Keratinocyte (primary cell): ENCODE measurements around the gene UBAC2. TPM values are rescaled to one million over a fixed set of nuclear protein-coding genes. Genes with fewer than 3 reads are reported as not detected.

Experiments
- DNase-seq: peaks from one replicate; pipeline ENCODE4 v3.0.0-alpha.2; 2011; ENCODE audit warnings: low read depth, missing footprints, low spot score
- FAIRE-seq: peaks from 2 replicates; lab custom pipeline; 2011; peaks lifted over from hg19 to GRCh38; lab: Jason Lieb, UNC
- H2AFZ ChIP-seq: 2 replicates; pipeline ENCODE4 v1.6.0; 2012; ENCODE audit warnings: low read length, control low read depth, inconsistent platforms; ENCODE audit not compliant: control insufficient read depth
- H3K27ac ChIP-seq: 2 replicates; pipeline ENCODE4 v1.5.1; 2011; ENCODE audit warnings: low read length; ENCODE audit not compliant: control insufficient read depth, insufficient read depth
- H3K27me3 ChIP-seq: 3 replicates; pipeline ENCODE4 v1.6.0; 2011; ENCODE audit warnings: low read length; ENCODE audit not compliant: control insufficient read depth, insufficient read depth; ENCODE audit errors: extremely low read depth
- H3K36me3 ChIP-seq, 2 experiments: 2 replicates in 1 of 2; 3 replicates in 1 of 2; pipeline ENCODE4 v1.5.1; 2011; ENCODE audit warnings: low read length in 2 of 2, mild to moderate bottlenecking in 1 of 2; ENCODE audit not compliant: control insufficient read depth in 2 of 2, insufficient read depth in 2 of 2; ENCODE audit errors: extremely low read depth in 1 of 2
- H3K4me1 ChIP-seq: 3 replicates; pipeline ENCODE4 v1.5.1; 2011; ENCODE audit warnings: low read length; ENCODE audit not compliant: control insufficient read depth, insufficient read depth; ENCODE audit errors: extremely low read depth
- H3K4me2 ChIP-seq: 3 replicates; pipeline ENCODE4 v1.6.0; 2011; ENCODE audit warnings: low read depth, low read length; ENCODE audit not compliant: control insufficient read depth, insufficient read depth; ENCODE audit errors: extremely low read depth
- H3K4me3 ChIP-seq, 3 experiments: fragments of 200-600 bp in 1 of 3; sonication (generic) in 1 of 3; 2 replicates in 2 of 3; 3 replicates in 1 of 3; pipeline ENCODE4 v1.5.1; 2011 to 2016; ENCODE audit warnings: low read length in 3 of 3, mild to moderate bottlenecking in 3 of 3, control low read depth in 2 of 3, inconsistent platforms in 1 of 3, low read depth in 1 of 3, mixed read lengths in 1 of 3, mixed run types in 1 of 3, moderate library complexity in 1 of 3; ENCODE audit not compliant: control insufficient read depth in 2 of 3, insufficient read depth in 2 of 3; ENCODE audit errors: extremely low read depth in 1 of 3
- H3K79me2 ChIP-seq: 2 replicates; pipeline ENCODE4 v1.6.0; 2012; ENCODE audit warnings: low read length; ENCODE audit not compliant: control insufficient read depth, insufficient read depth
- H3K9ac ChIP-seq: 3 replicates; pipeline ENCODE4 v1.6.0; 2011; ENCODE audit warnings: low read length; ENCODE audit not compliant: control insufficient read depth, insufficient read depth; ENCODE audit errors: extremely low read depth
- H3K9me1 ChIP-seq: 3 replicates; pipeline ENCODE4 v1.6.0; 2011; ENCODE audit warnings: low read length; ENCODE audit not compliant: control insufficient read depth, insufficient read depth; ENCODE audit errors: extremely low read depth
- H3K9me3 ChIP-seq: 2 replicates; pipeline ENCODE4 v1.5.1; 2012; ENCODE audit warnings: low read depth, low read length; ENCODE audit not compliant: control insufficient read depth
- H4K20me1 ChIP-seq: 3 replicates; pipeline ENCODE4 v1.6.0; 2011; ENCODE audit warnings: low read length; ENCODE audit not compliant: control insufficient read depth, insufficient read depth; ENCODE audit errors: extremely low read depth
- EZH2 ChIP-seq: IDR thresholded peaks from one replicate; pipeline ENCODE4 v1.6.1; 2012; ENCODE audit warnings: inconsistent platforms, mild to moderate bottlenecking, low read length, moderate library complexity
- dilution Hi-C: fragments of 300-500 bp; cut with MboI; formaldehyde crosslinking; loops from one replicate; pipeline ENCODE4 v1.7.0; 2020; ENCODE audit warnings: low sequenced_read_pairs; ENCODE audit not compliant: extremely low pct_ligation_motif_present
- polyA plus RNA-seq, 5 experiments: library from polyadenylated mRNA; depleted of rRNA in 3 of 5; stranded (reverse) in 3 of 5; stranded (forward) in 1 of 5; unstranded in 1 of 5; fragments of >200 nt; gene quantifications; 1 replicate in 1 of 5; 2 replicates in 3 of 5; 3 replicates in 1 of 5; pipeline versions ENCODE4 v1.2.1 to v1.2.3, GENCODE V29; 2011 to 2012; ENCODE audit warnings: missing spikeins in 2 of 5, low read depth in 1 of 5, low replicate concordance in 1 of 5
- TF ChIP-seq, protein P1 (sequence below), 3 experiments: IDR thresholded peaks in 1 of 3; conservative IDR thresholded peaks in 1 of 3; optimal IDR thresholded peaks in 1 of 3; 2 replicates in 2 of 3; 3 replicates in 1 of 3; pipeline versions ENCODE3 to v1.5.1; 2011; ENCODE audit warnings: low read length in 3 of 3, mild to moderate bottlenecking in 3 of 3, moderate library complexity in 2 of 3, control low read depth in 1 of 3, inconsistent platforms in 1 of 3; ENCODE audit not compliant: insufficient read depth in 2 of 3; ENCODE audit errors: extremely low read depth in 1 of 3

UBAC2 gene
- polyA plus RNA-seq, 1 donor (not counting 4 experiments of a cell fraction or from before 2014, with no cell fraction given): 104 TPM

DNA sequence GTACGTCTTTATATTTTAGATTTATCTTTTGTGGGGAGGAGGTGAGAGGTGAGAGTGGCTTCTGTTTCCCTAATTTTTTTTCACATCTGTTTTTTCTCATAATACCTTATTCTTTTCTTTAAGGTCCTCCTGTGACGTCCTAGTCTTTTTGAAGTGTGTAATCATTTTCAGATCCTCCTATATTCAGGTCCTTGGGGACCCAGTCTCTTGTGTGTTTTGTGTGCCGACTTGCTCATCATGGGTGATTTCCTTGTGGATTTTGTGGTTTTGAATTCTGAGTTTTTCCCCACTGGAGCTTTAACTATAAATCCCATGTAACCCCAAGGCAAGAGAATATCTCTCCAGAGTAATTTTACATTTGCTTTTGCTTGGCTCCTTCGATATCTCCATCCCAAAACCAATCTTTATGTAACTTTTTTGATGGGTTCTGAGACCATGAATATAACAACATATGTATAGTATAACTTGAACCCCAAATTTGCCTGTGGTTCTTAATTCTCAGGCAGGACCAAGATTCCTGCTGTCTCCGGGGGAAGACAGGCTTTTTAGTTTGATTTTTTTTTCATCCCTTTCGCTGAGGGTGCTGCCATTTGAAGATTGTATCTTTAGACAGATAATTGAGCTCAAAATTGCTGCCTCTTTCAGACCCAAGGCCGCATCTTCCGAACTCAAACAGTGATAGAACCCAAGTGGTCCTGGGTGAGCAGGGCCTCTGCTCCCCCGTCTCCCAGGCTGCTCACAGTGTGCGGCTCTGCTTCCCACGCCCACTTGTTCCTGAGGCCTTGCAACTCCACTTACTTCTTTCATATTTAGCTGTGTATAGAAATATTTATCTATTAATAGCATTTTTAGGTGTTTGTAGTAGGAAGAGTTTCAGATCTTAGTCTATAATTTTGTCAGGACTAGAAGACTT, 165.7 kb downstream of the UBAC2 start:
- FAIRE-seq: no peak
- no peak overlapping the region for H3K4me3 ChIP-seq
- dilution Hi-C loops: no loop called here

DNA sequence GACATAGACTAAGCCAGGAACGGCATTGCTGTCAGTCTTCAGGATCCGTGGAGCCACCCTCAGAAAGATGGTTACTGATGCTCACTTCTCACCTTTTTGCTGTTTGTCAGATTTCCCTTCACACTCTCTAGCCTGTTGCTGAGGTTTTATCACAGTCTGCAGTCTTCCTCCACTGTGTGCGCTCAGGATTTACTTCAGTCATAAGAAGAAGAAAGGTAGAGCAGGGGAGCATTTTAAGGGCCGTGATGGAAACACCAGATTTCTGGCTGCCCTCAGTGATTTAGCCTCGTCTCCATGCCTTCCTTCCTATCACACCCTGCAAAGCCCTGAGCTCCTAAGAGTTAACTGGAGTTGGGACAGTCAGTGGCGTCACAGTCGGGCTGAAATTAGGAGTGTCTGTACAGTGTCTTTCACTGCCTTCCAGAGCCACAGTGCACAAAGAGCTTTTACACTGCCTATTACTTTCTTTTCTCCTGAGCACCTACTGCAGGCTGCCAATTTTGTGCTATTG, 166.5 kb downstream of the UBAC2 start:
- H3K27ac ChIP-seq: no peak overlapping the region
- H3K4me2 ChIP-seq: no peak overlapping the region
- no peaks in the 10 kb centered on the region for H3K9me3 ChIP-seq
- no peaks in the 10 kb centered on the region for H3K4me1 ChIP-seq
- no peak for DNase-seq
- dilution Hi-C loops: no loop called here
- H3K27me3 ChIP-seq: no peaks in the 10 kb centered on the region
- no peak overlapping the region for H3K9ac ChIP-seq
- H3K36me3 ChIP-seq: peaks cover 4 to 7% of the 10 kb centered on the region in 2 experiments
- H3K9me1 ChIP-seq: no peaks in the 10 kb centered on the region
- H3K79me2 ChIP-seq: no peaks in the 10 kb centered on the region
- H4K20me1 ChIP-seq: peaks cover 3% of the 10 kb centered on the region
- H2AFZ ChIP-seq: no peak overlapping the region
- FAIRE-seq: no peak
- TF ChIP-seq, protein P1, sequence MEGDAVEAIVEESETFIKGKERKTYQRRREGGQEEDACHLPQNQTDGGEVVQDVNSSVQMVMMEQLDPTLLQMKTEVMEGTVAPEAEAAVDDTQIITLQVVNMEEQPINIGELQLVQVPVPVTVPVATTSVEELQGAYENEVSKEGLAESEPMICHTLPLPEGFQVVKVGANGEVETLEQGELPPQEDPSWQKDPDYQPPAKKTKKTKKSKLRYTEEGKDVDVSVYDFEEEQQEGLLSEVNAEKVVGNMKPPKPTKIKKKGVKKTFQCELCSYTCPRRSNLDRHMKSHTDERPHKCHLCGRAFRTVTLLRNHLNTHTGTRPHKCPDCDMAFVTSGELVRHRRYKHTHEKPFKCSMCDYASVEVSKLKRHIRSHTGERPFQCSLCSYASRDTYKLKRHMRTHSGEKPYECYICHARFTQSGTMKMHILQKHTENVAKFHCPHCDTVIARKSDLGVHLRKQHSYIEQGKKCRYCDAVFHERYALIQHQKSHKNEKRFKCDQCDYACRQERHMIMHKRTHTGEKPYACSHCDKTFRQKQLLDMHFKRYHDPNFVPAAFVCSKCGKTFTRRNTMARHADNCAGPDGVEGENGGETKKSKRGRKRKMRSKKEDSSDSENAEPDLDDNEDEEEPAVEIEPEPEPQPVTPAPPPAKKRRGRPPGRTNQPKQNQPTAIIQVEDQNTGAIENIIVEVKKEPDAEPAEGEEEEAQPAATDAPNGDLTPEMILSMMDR (optimal IDR thresholded peaks at IDR 0.05 in 1 of 3, IDR thresholded peaks at IDR 0.05 in 1 of 3, conservative IDR thresholded peaks at IDR 0.05 in 1 of 3; ENCODE audit: extremely low read depth in 1 of 3, insufficient read depth in 2 of 3, low read length in 3 of 3): no peak
- no peak overlapping the region for H3K4me3 ChIP-seq

More for the DNA sequence above, 165.7 kb downstream of the UBAC2 start:
- H3K79me2 ChIP-seq: no peaks in the 10 kb centered on the region
- no peak overlapping the region for H3K9ac ChIP-seq
- H4K20me1 ChIP-seq: peaks cover 3% of the 10 kb centered on the region
- H3K4me1 ChIP-seq: no peaks in the 10 kb centered on the region
- H3K27ac ChIP-seq: no peak overlapping the region
- no peak for DNase-seq
- no peaks in the 10 kb centered on the region for H3K27me3 ChIP-seq
- no peak overlapping the region for H3K4me2 ChIP-seq
- H3K9me3 ChIP-seq: no peaks in the 10 kb centered on the region
- H2AFZ ChIP-seq: no peak overlapping the region
- H3K9me1 ChIP-seq: no peaks in the 10 kb centered on the region
- H3K36me3 ChIP-seq: peaks cover 4 to 8% of the 10 kb centered on the region in 2 experiments
- TF ChIP-seq EZH2: no peak
- TF ChIP-seq, protein P1 (optimal IDR thresholded peaks at IDR 0.05 in 1 of 3, IDR thresholded peaks at IDR 0.05 in 1 of 3, conservative IDR thresholded peaks at IDR 0.05 in 1 of 3; ENCODE audit: extremely low read depth in 1 of 3, insufficient read depth in 2 of 3, low read length in 3 of 3): no peak
